Stimulated activated CD8-positive, alpha-beta memory T cell treated with anti-CD3 and anti-CD28 coated beads, Interleukin-4, amount 100 ng/mL, for 1 hour (primary cell): Measurements from ENCODE around the gene STAC2.

ENCODE experiments used
- DNase-seq, 2 donors: peaks; one replicate each; pipeline ENCODE4 v3.0.0-alpha.2; 2020; ENCODE audit warnings: low read depth in 2 of 2, low spot score in 1 of 2

The STAC2 gene

GRCh38 chr17:39231591-39232551, 6.1 kb upstream of the STAC2 start:
- peak in 1 of 2 donors; percentile 29 for DNase-seq

GRCh38 chr17:39231091-39231561, 5.4 kb upstream of the STAC2 start:
- no peak for DNase-seq

- DNase-seq = no peak
Observed at GRCh38 chr17:39230361-39230760, 4.6 kb upstream of the STAC2 start.

- DNase-seq = no peak
Observed at GRCh38 chr17:39229274-39229913, 3.6 kb upstream of the STAC2 start.

- no peak for DNase-seq
Observed at GRCh38 chr17:39227364-39227919, 1.7 kb upstream of the STAC2 start.

GRCh38 chr17:39225959-39226683, 376 bp upstream of the STAC2 start:
- peak in 1 of 2 donors; percentile 39 for DNase-seq

GRCh38 chr17:39224778-39225307, 902 bp downstream of the STAC2 start:
- DNase-seq = no peak

GRCh38 chr17:39223907-39224777, 1.6 kb downstream of the STAC2 start:
- DNase-seq = no peak

- no peak for DNase-seq
Observed at GRCh38 chr17:39222866-39223834, 2.6 kb downstream of the STAC2 start.

GRCh38 chr17:39222151-39222550, 3.6 kb downstream of the STAC2 start:
- DNase-seq = no peak

- DNase-seq = no peak
Observed at GRCh38 chr17:39221572-39221971, 4.2 kb downstream of the STAC2 start.

GRCh38 chr17:39219647-39220154, 6.0 kb downstream of the STAC2 start:
- DNase-seq = no peak

GRCh38 chr17:39218906-39219305, 6.8 kb downstream of the STAC2 start:
- no peak for DNase-seq

GRCh38 chr17:39217734-39218369, 7.9 kb downstream of the STAC2 start:
- no peak for DNase-seq

- DNase-seq = no peak
Observed at GRCh38 chr17:39213852-39214251, 11.9 kb downstream of the STAC2 start.

GRCh38 chr17:39212841-39213480, 12.8 kb downstream of the STAC2 start:
- no peak for DNase-seq

GRCh38 chr17:39212195-39212810, 13.4 kb downstream of the STAC2 start:
- no peak for DNase-seq
